ENCODE data around the gene MAP3K4.

The MAP3K4 gene

DNA sequence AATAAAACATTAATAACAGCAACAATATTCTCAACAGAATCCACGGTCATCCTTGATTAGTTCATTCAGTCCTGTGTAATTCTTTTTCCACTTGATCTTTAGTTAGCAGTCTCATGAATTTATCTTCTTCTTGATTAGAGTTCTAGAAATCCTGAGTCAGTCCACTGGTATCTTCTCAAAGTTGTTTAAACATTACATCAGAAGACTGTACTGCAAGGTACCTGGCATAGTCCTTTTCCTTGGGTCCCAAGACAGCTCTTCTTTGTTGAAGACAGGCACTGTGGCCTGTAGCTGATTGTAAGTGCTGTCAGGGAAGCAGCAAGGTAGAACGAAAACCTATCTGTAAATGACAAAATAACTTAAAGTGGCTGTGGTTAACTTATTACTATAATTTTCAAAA lies 11.8 kb downstream of the MAP3K4 start:
- peak; percentile 45 for DNase-seq

DNA sequence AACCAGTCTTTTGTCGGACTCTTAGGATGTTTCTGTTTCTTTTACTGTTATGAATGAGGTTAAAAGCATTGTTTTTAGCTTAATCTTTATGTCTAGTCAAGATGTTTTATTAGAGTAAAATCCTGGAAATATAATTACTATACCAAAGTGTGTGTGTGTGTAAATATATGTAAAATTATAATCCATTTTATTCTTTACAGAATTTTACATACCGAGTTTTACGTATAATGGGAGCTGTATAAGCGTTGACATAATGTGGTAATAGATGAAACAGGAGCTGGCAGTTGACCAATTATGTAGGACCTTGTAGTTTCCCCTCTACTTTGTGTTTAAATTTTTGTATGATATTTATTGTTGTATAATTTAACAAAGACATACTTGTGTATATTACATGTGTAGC lies 16.7 kb downstream of the MAP3K4 start:
- DNase-seq = no peak

DNA sequence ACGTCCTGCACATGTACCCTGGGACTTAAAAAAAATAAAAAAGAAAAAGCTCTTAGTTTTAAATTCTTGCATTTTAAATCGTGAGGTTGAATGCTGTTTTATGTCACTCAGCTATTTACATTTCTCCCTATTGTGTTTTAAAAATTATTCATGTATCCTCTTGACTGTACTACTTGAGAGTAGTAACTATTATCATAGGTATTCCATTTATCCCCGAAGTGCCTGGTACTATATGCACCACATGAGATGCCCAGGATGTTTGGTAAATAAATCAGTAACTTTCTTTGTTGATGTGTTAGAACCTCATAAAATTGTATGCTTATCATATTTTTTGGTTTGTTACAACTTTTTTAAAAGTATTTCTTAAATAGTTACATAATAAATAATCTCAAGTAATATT lies 18.4 kb downstream of the MAP3K4 start:
- no peak for DNase-seq

GRCh38 chr6:161010418-161010817 lies 18.8 kb downstream of the MAP3K4 start:
- peak; percentile 30 for DNase-seq

DNA sequence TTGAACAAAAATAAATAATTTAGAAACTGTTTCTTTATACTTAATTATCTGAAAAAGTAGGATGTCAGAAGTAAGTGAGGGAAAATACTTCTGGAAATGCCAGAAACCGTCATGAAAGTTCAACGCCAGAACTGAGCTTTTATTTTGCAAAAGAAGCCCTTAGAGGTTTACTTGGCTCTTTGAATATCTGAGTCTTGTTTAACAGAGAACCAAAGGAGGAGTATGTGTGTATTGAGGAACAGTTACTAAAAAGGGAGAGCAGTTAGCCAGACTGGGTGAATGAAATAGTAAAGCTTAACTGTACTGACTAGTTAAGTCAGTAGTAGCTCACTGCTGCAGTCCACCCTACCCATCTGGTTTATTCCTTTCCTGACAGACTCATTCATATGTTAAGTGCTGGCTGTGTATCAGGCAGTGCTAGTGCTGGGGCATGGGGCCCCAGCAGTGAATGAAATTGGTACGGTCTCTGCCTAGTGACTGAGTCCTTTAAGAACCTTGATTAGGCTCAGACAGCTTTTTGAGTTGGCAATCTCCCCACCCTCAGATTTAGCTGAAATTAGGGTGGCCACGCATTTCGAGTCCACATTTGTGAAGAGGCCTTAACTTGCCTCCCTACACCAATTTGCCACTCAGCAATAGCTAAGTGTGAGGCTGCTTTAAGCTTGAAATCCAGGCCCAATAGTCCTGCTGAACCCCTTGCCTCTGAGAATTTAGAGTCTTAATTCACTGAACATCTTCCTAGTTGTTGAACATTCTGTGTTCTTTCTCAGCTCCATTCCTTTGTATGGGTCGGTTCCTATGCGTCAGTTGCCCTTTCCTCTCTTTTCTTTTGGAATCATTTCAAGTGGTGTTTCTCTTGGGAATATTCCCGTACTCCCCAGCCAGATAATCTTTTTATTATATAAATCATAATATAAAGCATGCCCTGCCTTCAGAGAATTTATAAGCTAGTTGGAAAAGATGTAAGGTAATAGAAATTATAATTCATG lies 20.2 kb downstream of the MAP3K4 start:
- no peak for DNase-seq

- no peak for DNase-seq
These were observed 22.1 kb downstream of the MAP3K4 start for GRCh38 chr6:161013695-161014094.

DNA sequence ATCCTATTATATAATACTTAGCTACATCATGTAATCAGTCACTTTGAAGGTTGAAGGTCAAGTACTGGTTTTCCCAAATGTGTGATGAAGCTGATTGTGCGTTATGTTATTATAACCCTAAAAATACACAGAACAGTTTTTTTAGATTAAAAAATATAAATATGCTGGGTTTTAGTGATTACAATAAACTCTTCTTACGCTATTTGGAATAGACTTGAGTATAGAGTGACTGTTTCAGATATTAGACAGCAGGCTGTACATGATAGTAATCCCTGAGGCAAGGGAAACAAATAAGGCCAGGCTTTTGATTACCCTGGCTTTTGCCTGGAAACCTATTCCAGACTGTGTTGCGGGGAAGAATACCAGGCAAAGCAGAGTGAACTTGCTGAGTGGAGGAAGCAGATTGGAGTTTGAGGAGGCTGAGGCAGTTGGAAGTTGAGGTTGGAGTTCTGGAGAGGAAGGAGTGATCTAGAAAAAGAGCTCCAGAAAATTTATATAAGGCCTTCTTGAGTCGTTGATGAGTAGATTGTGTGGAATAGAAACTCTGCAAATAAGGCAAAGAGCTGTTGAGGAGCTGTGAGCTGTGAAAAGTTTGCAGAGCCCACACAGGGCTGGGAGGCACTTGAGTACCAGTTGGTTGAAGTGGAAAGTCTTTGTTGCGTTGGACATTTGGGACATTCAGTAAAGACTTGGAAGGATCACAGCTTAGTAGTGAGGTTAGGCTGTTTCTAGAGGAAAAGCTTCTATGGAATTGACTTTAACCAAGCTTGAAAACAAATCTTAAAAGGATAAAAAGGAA lies 26.4 kb downstream of the MAP3K4 start:
- no peak for DNase-seq

DNA sequence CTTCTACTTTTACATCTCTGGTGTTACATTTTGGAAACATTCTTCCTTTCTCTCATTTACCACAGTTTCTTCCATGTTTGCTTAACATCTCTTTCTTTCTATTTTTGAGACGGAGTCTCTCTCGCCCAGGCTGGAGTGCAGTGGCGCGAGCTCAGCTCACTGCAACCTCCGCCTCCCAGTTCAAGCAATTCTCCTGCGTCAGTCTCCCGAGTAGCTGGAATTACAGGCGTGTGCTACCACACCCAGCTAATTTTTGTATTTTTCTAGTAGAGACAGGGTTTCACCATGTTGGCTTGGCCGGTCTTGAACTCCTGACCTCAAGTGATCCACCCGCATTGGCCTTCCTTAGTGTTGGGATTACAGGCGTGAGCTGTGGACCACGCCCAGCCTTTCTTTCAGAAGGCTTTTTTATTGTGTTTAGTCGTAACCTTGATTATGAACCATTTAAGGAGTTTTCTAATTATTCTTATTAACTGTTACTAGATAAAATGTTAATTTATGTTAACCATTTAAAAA lies 27.8 kb downstream of the MAP3K4 start:
- DNase-seq = no peak

DNA sequence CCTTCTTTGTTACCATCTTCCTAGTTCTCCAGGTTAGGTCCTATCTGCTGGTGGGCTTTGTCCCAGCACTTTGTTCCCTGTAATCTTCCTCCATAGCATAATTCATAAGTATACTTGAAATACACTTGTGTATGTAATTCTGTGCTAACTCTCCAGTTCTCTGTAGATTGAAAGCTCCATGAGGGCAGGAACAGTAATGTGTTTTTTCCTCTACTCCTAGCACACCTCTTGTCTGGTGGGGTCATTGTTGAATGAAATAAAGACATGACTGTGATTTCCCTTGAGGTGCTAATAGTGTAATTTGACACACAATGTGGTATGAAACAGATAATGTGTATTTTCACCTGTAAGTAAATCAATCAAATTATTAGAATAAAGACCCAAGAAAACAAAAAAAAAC lies 30.0 kb downstream of the MAP3K4 start:
- no peak for DNase-seq

- DNase-seq = no peak
These were observed 30.6 kb downstream of the MAP3K4 start for GRCh38 chr6:161021998-161022743.

DNA sequence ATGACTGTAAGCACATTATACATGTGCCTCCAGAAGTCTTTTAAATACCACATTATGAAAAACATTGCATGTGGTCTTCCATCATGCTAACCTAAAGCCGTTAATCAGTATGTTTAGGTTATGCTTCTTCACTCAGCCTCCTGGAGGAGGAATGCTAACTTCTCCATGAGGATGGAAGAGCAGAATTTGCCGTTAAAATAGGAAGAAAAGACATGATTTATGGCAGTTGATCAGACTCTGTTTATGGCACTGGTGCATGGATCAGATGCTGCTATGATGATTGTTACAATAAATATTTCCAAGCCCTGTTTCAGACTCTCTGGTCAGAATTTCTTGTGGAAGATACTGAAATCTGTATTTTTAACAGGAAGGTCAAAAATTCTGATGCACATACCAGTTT lies 31.7 kb downstream of the MAP3K4 start:
- no peak for DNase-seq

- no peak for DNase-seq
These were observed 32.9 kb downstream of the MAP3K4 start for GRCh38 chr6:161024364-161024920.

DNA sequence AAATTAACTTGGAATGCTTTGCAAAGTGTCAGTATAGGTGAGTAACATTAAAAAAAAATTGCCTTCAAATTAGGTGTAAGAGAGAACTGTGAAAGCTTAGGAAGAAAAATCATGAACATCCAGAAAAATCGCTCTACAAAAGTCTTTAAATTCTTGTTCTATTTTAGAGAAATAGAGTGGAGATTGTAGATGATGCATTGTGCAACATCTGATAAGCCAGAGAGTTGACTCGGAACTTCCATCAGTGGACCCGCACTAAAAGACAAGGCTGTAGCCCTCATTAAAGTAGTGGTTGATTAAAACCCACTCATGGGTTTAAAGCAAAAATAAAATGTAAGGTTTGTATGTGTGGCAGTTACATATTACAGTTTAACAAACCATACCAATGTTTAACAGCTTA lies 35.8 kb downstream of the MAP3K4 start:
- no peak for DNase-seq

DNA sequence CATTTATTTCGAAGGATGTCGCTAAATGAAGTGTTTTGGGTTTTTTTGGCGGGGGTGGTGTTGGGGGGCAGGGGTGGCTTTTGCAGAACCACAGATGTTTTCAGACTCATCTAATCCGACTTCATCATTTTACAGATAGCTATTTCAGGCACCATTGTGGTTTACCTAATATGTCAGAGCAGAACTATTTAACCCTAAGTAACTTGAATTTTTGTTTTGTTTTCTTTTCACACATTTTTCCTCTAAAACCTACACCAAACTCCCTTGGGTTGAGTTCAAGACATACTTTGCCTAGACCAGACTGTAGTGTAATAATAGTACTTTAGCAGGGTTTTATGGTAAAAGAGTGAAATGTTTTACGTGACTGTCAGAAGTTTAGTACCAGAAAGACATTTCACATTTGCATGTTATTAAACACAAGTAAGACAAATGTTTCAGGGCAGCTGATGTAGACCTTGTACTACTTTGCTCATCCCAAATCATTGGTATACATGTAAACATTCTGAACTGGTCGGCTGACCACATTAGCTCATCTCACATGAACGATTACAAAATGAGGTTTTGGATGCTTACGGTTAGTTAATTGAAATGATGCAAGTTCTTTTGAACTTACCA lies 37.7 kb downstream of the MAP3K4 start:
- peak; percentile 71 for DNase-seq

DNA sequence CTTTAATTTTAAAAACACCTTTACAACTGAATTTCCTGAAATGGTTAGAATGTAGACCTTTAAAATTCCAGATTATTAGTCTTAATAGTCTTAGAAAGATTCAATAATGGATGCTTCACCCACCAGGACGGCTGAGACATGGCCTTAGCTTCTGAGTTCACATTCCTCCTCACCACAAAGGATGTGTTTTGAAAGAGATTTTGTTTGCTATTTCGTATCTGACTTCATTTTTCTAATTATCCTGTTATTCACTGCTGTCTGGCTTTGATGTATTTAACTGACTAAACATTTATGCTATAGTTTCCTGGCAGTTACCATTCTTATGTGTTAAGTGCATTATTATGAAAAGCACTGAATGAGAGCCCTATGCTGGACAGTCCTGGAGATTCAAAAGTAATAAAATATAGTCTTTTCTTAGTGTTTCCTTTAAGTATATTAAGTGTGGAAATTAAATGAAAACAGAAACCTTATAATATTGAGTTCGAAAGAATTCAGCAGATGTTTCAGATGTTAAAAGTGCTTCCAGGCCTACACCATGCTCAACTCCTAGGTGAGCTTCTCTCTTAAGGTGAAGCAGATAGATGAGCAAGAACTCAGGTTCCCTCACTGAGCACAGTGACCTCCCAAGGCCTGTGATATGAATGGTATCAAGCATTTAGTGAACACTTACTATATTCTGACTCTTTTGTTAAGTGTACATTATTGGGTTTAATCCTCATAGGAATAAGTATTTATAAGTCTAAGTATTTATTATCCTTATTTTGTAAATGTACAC lies 40.3 kb downstream of the MAP3K4 start:
- peak; percentile 50 for DNase-seq

- no peak for DNase-seq
These were observed 42.1 kb downstream of the MAP3K4 start for GRCh38 chr6:161033667-161034066.

DNA sequence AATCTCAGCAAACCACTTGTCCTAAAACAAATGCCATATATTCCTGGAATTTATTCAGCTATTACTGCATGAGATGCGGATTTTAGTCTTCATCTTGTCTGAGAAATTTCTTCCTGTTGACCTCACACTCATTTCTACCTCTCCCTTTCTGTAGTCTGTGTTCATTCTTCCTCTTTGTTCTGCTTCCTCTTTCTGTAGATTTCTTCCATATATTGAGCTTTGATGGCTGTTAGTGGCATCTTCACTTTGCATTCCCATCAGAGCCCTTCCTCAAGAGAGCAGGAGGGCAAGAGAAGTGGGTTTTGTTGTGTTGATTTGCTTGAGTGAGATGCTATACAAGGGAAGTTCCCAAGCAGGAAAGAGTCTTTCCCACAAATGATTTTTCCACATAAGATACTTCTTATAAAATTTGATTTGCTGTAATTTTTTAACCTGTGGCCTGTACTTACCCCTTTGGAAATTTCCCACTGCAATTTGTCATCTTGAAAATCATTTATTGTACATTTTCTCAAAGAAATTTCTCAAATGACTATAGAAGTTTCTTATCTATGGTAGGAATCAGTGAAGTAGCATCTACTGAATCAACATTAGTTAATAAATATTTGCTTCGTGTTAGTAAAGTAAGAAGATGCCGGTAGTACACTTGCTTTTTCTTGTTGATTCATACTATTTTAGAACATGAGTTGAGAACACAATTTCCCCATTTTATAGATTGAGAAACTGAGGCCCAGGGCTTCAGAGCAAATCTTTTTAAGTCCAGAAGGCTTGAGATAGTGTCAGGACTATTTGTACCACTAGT lies 43.8 kb downstream of the MAP3K4 start:
- no peak for DNase-seq

- no peak for DNase-seq
These were observed 44.4 kb downstream of the MAP3K4 start for GRCh38 chr6:161035981-161036263.

GRCh38 chr6:161037873-161038228 lies 46.3 kb downstream of the MAP3K4 start:
- DNase-seq = no peak

DNA sequence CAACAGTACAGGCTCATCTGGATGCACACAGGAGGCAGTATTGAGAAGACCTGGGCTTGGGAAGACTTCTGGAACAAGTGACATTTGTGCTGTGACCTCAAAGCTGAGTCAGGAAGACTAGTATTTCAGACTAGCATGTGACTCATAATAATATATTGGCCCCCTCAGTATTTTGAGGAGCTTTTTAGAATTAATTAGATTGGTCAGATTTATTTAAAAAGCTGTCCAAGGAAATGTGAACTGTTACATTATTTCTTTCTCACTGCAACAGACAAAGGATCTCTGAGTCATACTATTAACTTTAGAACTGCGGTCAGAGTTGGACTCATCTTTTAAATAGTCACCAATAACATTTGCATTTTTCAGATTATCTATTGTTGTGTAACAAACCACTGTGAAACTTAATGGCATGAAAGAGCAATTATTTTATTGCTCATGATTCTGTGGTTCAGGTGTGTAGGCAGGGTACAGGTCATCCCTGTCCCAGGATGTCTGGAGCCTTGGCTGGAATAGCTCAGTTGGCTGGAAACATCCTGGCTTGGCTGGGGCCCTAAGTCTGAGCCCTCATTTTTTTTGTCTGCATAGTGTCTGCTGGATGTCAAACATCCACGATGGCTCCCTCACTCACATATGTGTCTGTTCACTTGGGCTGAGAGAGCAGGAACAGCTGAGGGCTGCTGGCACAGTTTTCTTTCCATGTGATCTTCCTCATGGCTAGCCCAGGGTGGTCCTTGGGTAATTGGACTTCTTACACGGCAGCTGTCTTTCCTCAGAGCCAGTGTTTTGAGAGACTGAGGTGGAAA lies 46.9 kb downstream of the MAP3K4 start:
- DNase-seq = peak; percentile 100
